HG02840 (cell line): ENCODE data around the gene ARID5A.
"Not testable (repeated sequence)": the region's sequence is repeated elsewhere in the genome, so short reads cannot be mapped to it uniquely, and the experiment has no call there.

Source experiments
- ATAC-seq: cut with Tn5 transposase; IDR thresholded peaks from one replicate; pipeline ENCODE4 v1.9.1; 2021; ENCODE audit warnings: mild to moderate bottlenecking, moderate library complexity, moderate number of reproducible peaks; ENCODE audit not compliant: unreplicated experiment, low FRiP score

ARID5A gene

GRCh38 chr2:96536445-96537065 is at the start of gene ARID5A:
ARID5A (plus strand) TSS chr2:96536752; CDS start chr2:96536827, 75 bp downstream.
- peak; percentile 48 for ATAC-seq

DNA sequence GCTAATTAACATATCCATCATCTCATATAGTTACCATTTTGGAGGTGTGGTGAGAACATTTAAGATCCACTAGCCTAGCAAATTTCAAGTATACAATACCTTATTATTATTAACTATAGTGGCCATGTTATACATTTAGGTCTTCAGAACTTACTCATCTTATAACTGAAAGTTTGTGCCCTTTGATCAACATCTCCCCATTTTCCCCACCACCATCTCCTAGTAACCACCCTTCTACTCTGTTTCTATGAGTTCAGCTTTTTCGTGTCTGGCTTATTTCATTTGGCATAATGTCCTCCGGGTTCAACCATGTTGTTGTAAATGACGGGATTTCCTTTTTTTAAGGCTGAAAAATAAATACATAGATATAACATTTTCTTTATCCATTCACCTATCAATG is 47.3 kb upstream of the ARID5A start:
- ATAC-seq: no peak

- no peak for ATAC-seq
Observed at GRCh38 chr2:96489663-96490062, 46.9 kb upstream of the ARID5A start.

- ATAC-seq: no peak
Observed at GRCh38 chr2:96491860-96492497, 44.6 kb upstream of the ARID5A start.

DNA sequence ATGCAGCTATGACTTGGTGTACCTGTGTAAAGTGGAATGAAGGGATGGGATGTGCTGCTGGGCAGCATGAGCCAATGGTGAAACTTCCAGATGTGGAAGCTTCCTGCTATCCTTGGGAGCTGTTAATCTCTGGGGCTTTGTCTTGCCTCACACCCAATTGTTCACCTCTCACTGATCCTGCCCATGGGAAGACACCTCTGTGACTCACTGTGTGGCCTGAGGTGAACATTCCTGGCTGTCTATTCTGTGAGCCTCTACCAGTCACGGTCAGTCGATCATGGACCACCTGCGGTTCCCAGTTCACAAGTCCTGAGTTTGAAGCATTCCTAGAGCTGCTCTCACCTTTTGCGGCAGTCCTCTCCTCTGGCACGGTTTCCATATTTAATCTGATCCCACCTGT is 43.5 kb upstream of the ARID5A start:
- ATAC-seq: no peak

- ATAC-seq: no peak
Observed at GRCh38 chr2:96494188-96494587, 42.4 kb upstream of the ARID5A start.

GRCh38 chr2:96495982-96496629 is 40.4 kb upstream of the ARID5A start:
- no peak for ATAC-seq

DNA sequence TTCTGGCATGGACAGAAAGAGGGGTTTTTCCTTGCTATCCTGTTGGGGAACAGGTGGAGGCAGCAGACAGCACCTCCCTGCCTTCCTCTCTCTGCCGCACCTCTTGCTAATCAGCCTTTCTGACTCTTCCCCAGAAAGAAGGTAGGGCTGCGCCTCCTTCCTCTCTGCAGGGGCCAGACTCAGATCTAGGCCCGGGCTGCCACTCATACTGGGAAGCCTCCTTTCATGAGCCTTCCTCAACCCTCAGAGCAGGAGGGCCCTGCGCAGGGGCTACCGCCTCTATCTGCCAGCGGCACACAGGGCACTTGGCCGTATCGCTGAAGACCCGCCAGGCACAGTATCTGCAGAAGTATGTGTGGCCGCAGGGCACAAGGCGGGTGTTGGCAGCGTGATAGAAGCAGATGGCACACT is 38.5 kb upstream of the ARID5A start:
- no peak for ATAC-seq

GRCh38 chr2:96498611-96499010 is 37.9 kb upstream of the ARID5A start:
- not testable (repeated sequence) for ATAC-seq

GRCh38 chr2:96499061-96499960 is 37.2 kb upstream of the ARID5A start:
- ATAC-seq: no peak

DNA sequence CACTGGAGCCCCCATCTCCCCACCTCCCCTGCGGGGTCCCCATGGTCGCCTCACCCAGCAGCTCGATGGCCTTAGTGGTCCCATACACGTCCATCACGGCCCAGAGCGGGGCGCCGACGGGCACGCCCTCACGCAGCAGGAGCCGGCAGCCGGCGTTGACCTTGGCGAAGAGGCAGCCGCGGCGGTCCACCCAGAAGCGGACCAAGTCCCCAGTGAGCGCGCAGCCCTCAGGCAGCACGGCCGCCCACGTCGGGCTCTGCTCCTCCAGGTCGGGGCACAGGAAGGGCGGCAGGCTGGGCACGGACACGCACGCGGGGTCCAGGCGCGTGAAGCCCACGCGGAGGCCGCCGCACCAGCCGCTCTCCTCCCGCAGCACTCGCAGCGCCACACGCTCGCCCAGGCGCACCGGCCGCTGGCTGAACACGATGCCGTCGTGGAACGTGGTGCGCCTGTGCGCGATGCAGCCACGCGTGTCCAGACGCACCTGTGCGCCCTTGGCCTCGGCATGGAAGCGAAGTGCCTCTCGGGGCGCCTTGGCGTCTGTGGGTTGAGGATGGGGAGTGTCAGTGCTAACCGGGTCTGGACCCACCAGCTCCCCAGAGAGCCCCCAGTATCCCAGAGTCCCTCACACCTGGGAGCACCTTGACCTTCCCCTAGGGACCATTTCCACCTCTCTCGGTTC is 36.0 kb upstream of the ARID5A start:
- no peak for ATAC-seq

DNA sequence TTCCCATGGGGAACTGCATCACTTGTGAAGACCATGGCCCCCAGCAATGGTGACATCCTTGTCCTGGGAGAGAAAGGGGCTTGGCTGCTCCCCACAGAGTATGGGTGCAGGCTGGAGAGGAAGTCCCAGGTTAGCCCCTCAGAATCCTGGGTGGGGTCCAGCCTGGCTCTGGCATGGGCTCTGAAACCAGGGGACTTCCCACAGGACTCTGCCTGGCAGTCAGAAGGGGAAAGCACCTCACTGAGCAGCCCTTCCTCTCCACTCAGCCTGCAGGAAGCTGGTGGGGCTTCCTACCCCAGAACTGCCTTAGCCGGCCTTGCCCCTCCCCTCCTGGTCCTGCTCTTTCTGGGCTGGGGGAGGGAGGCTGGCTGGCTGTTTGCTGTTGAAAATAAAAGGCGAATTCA is 35.1 kb upstream of the ARID5A start:
- ATAC-seq: no peak

GRCh38 chr2:96501886-96502810 is 34.4 kb upstream of the ARID5A start:
- no peak for ATAC-seq

DNA sequence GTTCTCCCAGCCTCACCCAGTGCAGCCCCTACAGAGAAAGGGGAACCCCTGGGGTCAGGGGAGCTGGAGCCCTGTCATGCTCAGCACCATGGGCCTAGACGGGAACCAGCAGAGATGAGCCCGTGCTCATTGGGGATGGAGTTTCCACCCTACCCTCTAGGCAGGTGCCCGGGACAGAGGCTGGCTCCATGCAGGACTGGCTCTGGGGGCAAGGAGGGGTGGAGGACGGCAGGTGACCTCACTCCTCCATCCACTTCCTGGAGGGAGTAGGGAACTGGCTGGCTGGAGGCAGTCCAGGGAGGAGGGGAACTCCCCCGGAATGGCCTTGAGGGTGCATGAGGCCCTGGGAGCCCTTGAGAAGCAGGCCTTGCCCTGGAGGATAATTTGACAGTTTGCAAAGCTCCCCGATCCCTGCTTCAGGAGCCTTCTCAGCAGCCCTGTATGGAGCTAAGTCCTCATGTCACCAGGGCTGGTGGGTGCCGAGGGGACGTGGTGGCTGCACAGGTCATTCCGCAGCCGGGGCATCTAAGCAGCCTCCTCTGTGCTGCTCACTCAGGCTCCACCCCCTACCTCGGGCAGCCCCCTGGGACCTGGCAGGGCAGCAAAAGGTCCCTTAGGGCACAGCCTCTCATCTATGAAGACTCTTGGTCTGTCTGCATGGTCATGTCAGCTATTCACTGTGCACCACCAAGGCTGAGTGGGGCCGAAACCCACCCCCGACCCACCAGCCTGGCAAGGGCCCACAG is 33.5 kb upstream of the ARID5A start:
- ATAC-seq: no peak

- ATAC-seq: no peak
Observed at GRCh38 chr2:96503637-96504243, 32.8 kb upstream of the ARID5A start.

- ATAC-seq: no peak
Observed at GRCh38 chr2:96505231-96505889, 31.2 kb upstream of the ARID5A start, which contains the start of gene NEURL3. NEURL3 (minus strand) TSS chr2:96505357; CDS start chr2:96505286, 71 bp downstream.
